HepG2 (cell line): Measurements from ENCODE around the gene NAGA. TPM values are rescaled to one million over a fixed set of nuclear protein-coding genes. Genes with fewer than 3 reads are reported as not detected.

ENCODE experiments used
- ATAC-seq: fragments of 200-7000 bp; cut with Tn5 transposase; 3 replicates; pipeline ENCODE4 v1.9.1; 2020; ENCODE audit warnings: mild to moderate bottlenecking, moderate library complexity
- BruUV-seq: library from RNA; stranded (reverse); fragments of 400-500 nt; replicated peaks from 2 replicates; lab custom pipeline; 2021; lab: Mats Ljungman, UMichigan
- CTCF ChIA-PET: fragments of 300-600 bp; formaldehyde crosslinking; extraction: SDS; loops from one replicate; lab custom pipeline; 2021; ENCODE audit warnings: low total read pairs, inconsistent platforms, low intra/inter-chr PET ratio; lab: Yijun Ruan, JAX
- POLR2A ChIA-PET: fragments of 350-600 bp; sonication (Branson Sonifier 250); formaldehyde crosslinking; loops from one replicate; lab custom pipeline; 2020; ENCODE audit warnings: antibody characterized with exemption, inconsistent platforms; lab: Yijun Ruan, JAX
- DNase-seq: peaks from one replicate; pipeline ENCODE4 v3.0.0-alpha.2; 2015; ENCODE audit warnings: low spot score
- FAIRE-seq: peaks from 3 replicates; lab custom pipeline; 2011; peaks lifted over from hg19 to GRCh38; lab: Jason Lieb, UNC
- H2AFZ ChIP-seq: one replicate; pipeline ENCODE4 v1.6.1; 2011; ENCODE audit warnings: low read length, inconsistent platforms
- H3K27ac ChIP-seq: fragments of 300-600 bp; 3 replicates; pipeline ENCODE4 v1.8.0; 2011; ENCODE audit warnings: mixed run types, mild to moderate bottlenecking, mixed read lengths, low read length, inconsistent platforms; ENCODE audit not compliant: insufficient read depth; ENCODE audit errors: extremely low read length
- H3K27me3 ChIP-seq, 2 experiments: fragments of 200-600 bp in 1 of 2; 2 replicates in 1 of 2; 3 replicates in 1 of 2; pipeline versions ENCODE4 v1.6.0 to v1.8.0; 2011; ENCODE audit warnings: low read length in 2 of 2, mild to moderate bottlenecking in 2 of 2, moderate library complexity in 2 of 2, inconsistent platforms in 1 of 2; ENCODE audit not compliant: insufficient read depth in 2 of 2, control insufficient read depth in 1 of 2
- H3K36me3 ChIP-seq, 2 experiments: fragments of 200-600 bp in 1 of 2; replicated peaks in 1 of 2; 2 replicates in 1 of 2; 3 replicates in 1 of 2; pipeline versions ENCODE4 v1.5.1 to v1.8.0; 2011; ENCODE audit warnings: low read length in 2 of 2, inconsistent platforms in 1 of 2; ENCODE audit not compliant: insufficient read depth in 2 of 2, control insufficient read depth in 1 of 2
- H3K4me1 ChIP-seq: 2 replicates; pipeline ENCODE4 v1.5.1; 2012; ENCODE audit warnings: low read length, inconsistent platforms; ENCODE audit not compliant: insufficient read depth
- H3K4me2 ChIP-seq: 2 replicates; pipeline ENCODE4 v1.6.0; 2011; ENCODE audit warnings: low read depth, low read length, inconsistent platforms
- H3K4me3 ChIP-seq, 3 experiments: fragments of 200-600 bp in 1 of 3; sonication (generic), shearing (Covaris generic) in 1 of 3; replicated peaks in 1 of 3; 2 replicates each; pipeline ENCODE4 v1.5.1; 2011 to 2016; ENCODE audit warnings: low read length in 3 of 3, inconsistent platforms in 2 of 3, low read depth in 2 of 3, mild to moderate bottlenecking in 2 of 3, control low read depth in 1 of 3, mixed read lengths in 1 of 3; ENCODE audit not compliant: insufficient read depth in 1 of 3
- H3K79me2 ChIP-seq: one replicate; pipeline ENCODE4 v1.6.1; 2011; ENCODE audit warnings: low read length, inconsistent platforms; ENCODE audit not compliant: insufficient read depth
- H3K9ac ChIP-seq: 2 replicates; pipeline ENCODE4 v1.6.0; 2011; ENCODE audit warnings: mild to moderate bottlenecking, low read depth, low read length, inconsistent platforms; ENCODE audit not compliant: insufficient read depth
- H3K9me3 ChIP-seq: 2 replicates; pipeline ENCODE4 v1.5.1; 2012; ENCODE audit warnings: mild to moderate bottlenecking, low read length
- H4K20me1 ChIP-seq: 2 replicates; pipeline ENCODE4 v1.6.0; 2011; ENCODE audit warnings: inconsistent platforms, mild to moderate bottlenecking, low read length, moderate library complexity; ENCODE audit not compliant: insufficient read depth
- CREB1 ChIP-seq, 2 experiments: fragments of 450-650 bp in 1 of 2; IDR thresholded peaks; 2 replicates each; pipeline ENCODE4 v1.6.1; 2016 to 2017; ENCODE audit warnings: control low read depth in 1 of 2, mild to moderate bottlenecking in 1 of 2, missing compliant biosample characterization in 1 of 2, missing genetic modification characterization in 1 of 2
- HMG20A ChIP-seq: IDR thresholded peaks from 2 replicates; pipeline ENCODE4 v1.6.1; 2016; ENCODE audit warnings: borderline replicate concordance
- HNRNPH1 ChIP-seq: fragments of 200-400 bp; formaldehyde crosslinking; optimal IDR thresholded peaks from 2 replicates; pipeline ENCODE3; 2017; ENCODE audit warnings: mild to moderate bottlenecking, low read depth, low read length
- HOXA5 ChIP-seq: sonication (generic); formaldehyde crosslinking; IDR thresholded peaks from 2 replicates; pipeline ENCODE4 v1.4.0; 2020; ENCODE audit warnings: missing genetic modification reagents
- RCOR2 ChIP-seq: IDR thresholded peaks from 2 replicates; pipeline ENCODE4 v1.6.1; 2016; ENCODE audit warnings: missing biosample characterization, missing genetic modification reagents
- RORA ChIP-seq: sonication (generic); formaldehyde crosslinking; IDR thresholded peaks from 2 replicates; pipeline ENCODE4 v1.5.0; 2020; ENCODE audit warnings: mild to moderate bottlenecking, missing genetic modification reagents, moderate library complexity
- ZNF205 ChIP-seq: IDR thresholded peaks from 2 replicates; pipeline ENCODE4 v1.6.1; 2018; ENCODE audit warnings: missing biosample characterization, missing genetic modification reagents
- ZNF333 ChIP-seq: sonication (generic); formaldehyde crosslinking; IDR thresholded peaks from 2 replicates; pipeline ENCODE4 v1.4.0; 2020; ENCODE audit warnings: mild to moderate bottlenecking, missing genetic modification reagents, borderline replicate concordance
- WGBS: methylation state at CpG from one replicate; pipeline ENCODE4 v1.1.6; 2017; ENCODE audit warnings: low lambda C conversion rate; 5-methylcytosine and 5-hydroxymethylcytosine counted together
- in situ Hi-C: cut with HindIII; loops from 2 replicates; pipeline ENCODE4 v1.10.0; 2017; ENCODE audit warnings: low pct_unique_long_range_greater_than_20kb; ENCODE audit not compliant: extremely low pct_ligation_motif_present
- intact Hi-C: fragments of 100-400 bp; cut with micrococcal nuclease; formaldehyde crosslinking; loops from one replicate; pipeline ENCODE4 v1.10.0; 2022; ENCODE audit not compliant: unreplicated experiment
- polyA plus RNA-seq, 8 experiments: library from polyadenylated mRNA; depleted of rRNA in 3 of 8; stranded (reverse) in 7 of 8; unstranded in 1 of 8; fragments of >200 nt; fragmentation: Illumina TruSeq in 4 of 8; extraction: Trizol in 4 of 8; gene quantifications; 2 replicates each; pipeline versions ENCODE4 v1.2.1 to v1.2.3, GENCODE V29; 2011 to 2016; ENCODE audit warnings: low read depth in 4 of 8, missing spikeins in 1 of 8, mixed read lengths in 1 of 8; ENCODE audit not compliant: insufficient read depth in 1 of 8
- total RNA-seq, 5 experiments: library from RNA; depleted of rRNA; stranded (reverse); fragments of >200 nt; fragmentation: Illumina TruSeq; extraction: Trizol; gene quantifications; 2 replicates each; pipeline ENCODE4 v1.2.3, GENCODE V29; 2016; ENCODE audit warnings: low read depth in 1 of 5
- TF ChIP-seq, protein P1 (sequence below): sonication (generic); formaldehyde crosslinking; IDR thresholded peaks from 2 replicates; pipeline ENCODE4 v1.5.0; 2020; ENCODE audit warnings: missing genetic modification reagents
- TF ChIP-seq, protein P2 (sequence below): IDR thresholded peaks from 2 replicates; pipeline ENCODE4 v1.4.0; 2020; ENCODE audit warnings: mild to moderate bottlenecking, missing genetic modification reagents
- TF ChIP-seq, protein P3 (sequence below): sonication (generic); formaldehyde crosslinking; IDR thresholded peaks from 2 replicates; pipeline ENCODE4 v1.8.0; 2022; ENCODE audit warnings: mild to moderate bottlenecking, missing genetic modification reagents

Gene NAGA
- total and polyA plus RNA-seq, 2 of the 13 experiments (the other 11 are each of a cell fraction or from before 2014, with no cell fraction given): 15.1 to 23.4 TPM

DNA sequence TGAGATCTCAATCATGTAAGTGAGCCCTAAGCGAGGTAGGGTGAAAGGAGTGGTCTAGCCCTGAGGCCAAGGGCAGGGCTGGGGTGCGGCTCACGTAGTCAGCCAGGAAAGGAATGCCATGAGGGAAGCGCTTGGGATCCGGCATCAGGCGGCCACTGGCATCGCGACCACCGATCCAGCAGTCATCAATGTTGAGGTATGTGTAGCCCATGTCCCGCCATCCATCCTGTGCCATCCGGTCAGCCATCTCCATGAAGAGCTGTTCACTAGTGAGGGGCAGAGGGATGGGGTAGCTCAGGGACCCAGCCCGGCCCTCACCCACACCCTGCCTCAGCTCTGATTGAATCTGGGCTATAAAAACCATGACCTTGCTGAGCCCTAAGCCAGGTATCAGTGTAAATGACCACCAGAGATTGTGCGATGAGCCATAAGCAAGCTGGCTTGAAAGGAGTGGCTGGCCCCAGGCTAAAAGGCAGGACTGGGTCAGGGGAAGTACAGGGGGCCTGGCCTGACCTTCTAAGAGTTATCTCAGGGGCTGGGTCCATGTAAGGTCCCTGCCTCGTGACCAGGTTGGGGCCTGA, 2.9 kb downstream of the NAGA start:
- no peak for DNase-seq
- H3K79me2 ChIP-seq: no peaks in the 10 kb centered on the region
- no peak for FAIRE-seq
- BruUV-seq: no TSS peak
- H3K4me1 ChIP-seq: peaks cover 43% of the 10 kb centered on the region
- intact Hi-C loops: no loop called here
- no peak overlapping the region for H3K4me2 ChIP-seq
- POLR2A ChIA-PET: no interaction called here
- no peak overlapping the region for H2AFZ ChIP-seq
- H3K9ac ChIP-seq: no peak overlapping the region
- 84% methylated on average over 7 of the region's 14 CpGs for WGBS
- in situ Hi-C loops: no loop called here
- H3K27me3 ChIP-seq: no peaks in the 10 kb centered on the region
- H3K4me3 ChIP-seq: no peak overlapping the region
- H3K9me3 ChIP-seq: no peaks in the 10 kb centered on the region
- no peak for TF ChIP-seq ZNF333 (CRISPR knock-in tag)
- TF ChIP-seq, protein P1, sequence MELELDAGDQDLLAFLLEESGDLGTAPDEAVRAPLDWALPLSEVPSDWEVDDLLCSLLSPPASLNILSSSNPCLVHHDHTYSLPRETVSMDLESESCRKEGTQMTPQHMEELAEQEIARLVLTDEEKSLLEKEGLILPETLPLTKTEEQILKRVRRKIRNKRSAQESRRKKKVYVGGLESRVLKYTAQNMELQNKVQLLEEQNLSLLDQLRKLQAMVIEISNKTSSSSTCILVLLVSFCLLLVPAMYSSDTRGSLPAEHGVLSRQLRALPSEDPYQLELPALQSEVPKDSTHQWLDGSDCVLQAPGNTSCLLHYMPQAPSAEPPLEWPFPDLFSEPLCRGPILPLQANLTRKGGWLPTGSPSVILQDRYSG (CRISPR knock-in tag): no peak
- no peak for ATAC-seq
- H3K36me3 ChIP-seq: peaks cover under 1 to 5% of the 10 kb centered on the region in 2 experiments; a peak in 3 of 5 replicates
- no peak overlapping the region for H3K27ac ChIP-seq
- CTCF ChIA-PET: no interaction called here
- H4K20me1 ChIP-seq: no peaks in the 10 kb centered on the region

DNA sequence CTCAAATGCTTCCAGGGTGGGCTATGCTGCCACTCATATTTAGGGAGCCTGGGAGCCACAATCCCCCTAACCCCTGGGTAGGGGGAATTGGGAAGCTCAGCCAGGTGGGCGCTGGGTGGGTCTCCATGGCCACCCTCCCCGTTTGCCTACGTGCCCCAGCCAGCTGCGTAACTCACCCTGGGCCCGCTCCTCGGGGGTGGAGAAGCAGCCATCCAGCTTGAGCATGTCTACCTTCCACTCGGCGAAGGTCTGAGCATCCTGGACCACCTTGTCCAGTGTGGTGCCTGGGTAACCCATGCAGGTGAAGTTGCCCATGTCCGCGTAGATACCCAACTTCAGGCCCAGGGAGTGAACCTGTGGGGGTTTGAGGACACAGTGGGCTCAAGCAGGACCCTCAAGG, 3.7 kb downstream of the NAGA start:
- DNase-seq (no peak), ATAC-seq (no peak), FAIRE-seq (no peak)
- Histone ChIP-seq H3K4me1 (peaks cover 35% of the 10 kb centered on the region), H3K4me3 (no peak overlapping the region), H3K79me2 (no peaks in the 10 kb centered on the region), H3K27me3 (no peaks in the 10 kb centered on the region), H4K20me1 (no peaks in the 10 kb centered on the region), H3K9ac (no peak overlapping the region), H3K27ac (no peak overlapping the region), H2AFZ (no peak overlapping the region), H3K9me3 (no peaks in the 10 kb centered on the region), H3K36me3 (peaks cover 6 to 7% of the 10 kb centered on the region in 2 experiments; a peak in 3 of 5 replicates), H3K4me2 (no peak overlapping the region)
- POLR2A ChIA-PET: no interaction called here
- intact Hi-C loops (no loop called here), in situ Hi-C loops (no loop called here)
- BruUV-seq: no TSS peak
- CTCF ChIA-PET: no interaction called here
- WGBS: 100% methylated on average over 9 of the region's 10 CpGs
- TF ChIP-seq RORA (no peak), RCOR2 (CRISPR knock-in tag) (no peak), HMG20A (no peak), ZNF205 (CRISPR knock-in tag) (no peak), HOXA5 (CRISPR knock-in tag) (no peak), HNRNPH1 (no peak), CREB1 (IDR thresholded peaks at IDR 0.05) (no peak), CREB1 (CRISPR knock-in tag; IDR thresholded peaks at IDR 0.05) (no peak)
- TF ChIP-seq, protein P2, sequence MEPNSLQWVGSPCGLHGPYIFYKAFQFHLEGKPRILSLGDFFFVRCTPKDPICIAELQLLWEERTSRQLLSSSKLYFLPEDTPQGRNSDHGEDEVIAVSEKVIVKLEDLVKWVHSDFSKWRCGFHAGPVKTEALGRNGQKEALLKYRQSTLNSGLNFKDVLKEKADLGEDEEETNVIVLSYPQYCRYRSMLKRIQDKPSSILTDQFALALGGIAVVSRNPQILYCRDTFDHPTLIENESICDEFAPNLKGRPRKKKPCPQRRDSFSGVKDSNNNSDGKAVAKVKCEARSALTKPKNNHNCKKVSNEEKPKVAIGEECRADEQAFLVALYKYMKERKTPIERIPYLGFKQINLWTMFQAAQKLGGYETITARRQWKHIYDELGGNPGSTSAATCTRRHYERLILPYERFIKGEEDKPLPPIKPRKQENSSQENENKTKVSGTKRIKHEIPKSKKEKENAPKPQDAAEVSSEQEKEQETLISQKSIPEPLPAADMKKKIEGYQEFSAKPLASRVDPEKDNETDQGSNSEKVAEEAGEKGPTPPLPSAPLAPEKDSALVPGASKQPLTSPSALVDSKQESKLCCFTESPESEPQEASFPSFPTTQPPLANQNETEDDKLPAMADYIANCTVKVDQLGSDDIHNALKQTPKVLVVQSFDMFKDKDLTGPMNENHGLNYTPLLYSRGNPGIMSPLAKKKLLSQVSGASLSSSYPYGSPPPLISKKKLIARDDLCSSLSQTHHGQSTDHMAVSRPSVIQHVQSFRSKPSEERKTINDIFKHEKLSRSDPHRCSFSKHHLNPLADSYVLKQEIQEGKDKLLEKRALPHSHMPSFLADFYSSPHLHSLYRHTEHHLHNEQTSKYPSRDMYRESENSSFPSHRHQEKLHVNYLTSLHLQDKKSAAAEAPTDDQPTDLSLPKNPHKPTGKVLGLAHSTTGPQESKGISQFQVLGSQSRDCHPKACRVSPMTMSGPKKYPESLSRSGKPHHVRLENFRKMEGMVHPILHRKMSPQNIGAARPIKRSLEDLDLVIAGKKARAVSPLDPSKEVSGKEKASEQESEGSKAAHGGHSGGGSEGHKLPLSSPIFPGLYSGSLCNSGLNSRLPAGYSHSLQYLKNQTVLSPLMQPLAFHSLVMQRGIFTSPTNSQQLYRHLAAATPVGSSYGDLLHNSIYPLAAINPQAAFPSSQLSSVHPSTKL (CRISPR knock-in tag): no peak
- TF ChIP-seq, protein P3, sequence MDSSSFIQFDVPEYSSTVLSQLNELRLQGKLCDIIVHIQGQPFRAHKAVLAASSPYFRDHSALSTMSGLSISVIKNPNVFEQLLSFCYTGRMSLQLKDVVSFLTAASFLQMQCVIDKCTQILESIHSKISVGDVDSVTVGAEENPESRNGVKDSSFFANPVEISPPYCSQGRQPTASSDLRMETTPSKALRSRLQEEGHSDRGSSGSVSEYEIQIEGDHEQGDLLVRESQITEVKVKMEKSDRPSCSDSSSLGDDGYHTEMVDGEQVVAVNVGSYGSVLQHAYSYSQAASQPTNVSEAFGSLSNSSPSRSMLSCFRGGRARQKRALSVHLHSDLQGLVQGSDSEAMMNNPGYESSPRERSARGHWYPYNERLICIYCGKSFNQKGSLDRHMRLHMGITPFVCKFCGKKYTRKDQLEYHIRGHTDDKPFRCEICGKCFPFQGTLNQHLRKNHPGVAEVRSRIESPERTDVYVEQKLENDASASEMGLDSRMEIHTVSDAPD (CRISPR knock-in tag): no peak
